GM12878 (cell line): ENCODE measurements around the gene HUNK. TPM values are rescaled to one million over a fixed set of nuclear protein-coding genes. Genes with fewer than 3 reads are reported as not detected.

Source experiments
- ATAC-seq: fragments of 200-7000 bp; cut with Tn5 transposase; 3 replicates; pipeline ENCODE4 v1.9.1; 2020; ENCODE audit warnings: mild to moderate bottlenecking, moderate library complexity
- BruUV-seq: library from RNA; stranded (reverse); fragments of 400-500 nt; replicated peaks from 2 replicates; lab custom pipeline; 2021; lab: Mats Ljungman, UMichigan
- CTCF ChIA-PET: fragments of 300-600 bp; sonication (Branson Sonifier 250); formaldehyde crosslinking; extraction: SDS; loops from one replicate; lab custom pipeline; 2021; ENCODE audit warnings: inconsistent platforms; lab: Yijun Ruan, JAX
- POLR2A ChIA-PET: fragments of 350-600 bp; formaldehyde crosslinking; extraction: SDS; loops from one replicate; lab custom pipeline; 2021; ENCODE audit warnings: inconsistent platforms; lab: Charles Lee
- RAD21 ChIA-PET: fragments of 300-600 bp; sonication (Branson Sonifier 250); formaldehyde crosslinking; loops from one replicate; lab custom pipeline; 2023; ENCODE audit warnings: antibody characterized with exemption; ENCODE audit not compliant: unreplicated experiment; lab: Charles Lee
- SMC1A ChIA-PET: fragments of 300-600 bp; sonication (Branson Sonifier 250); formaldehyde crosslinking; loops from one replicate; lab custom pipeline; 2023; ENCODE audit not compliant: unreplicated experiment, uncharacterized antibody; lab: Charles Lee
- DNase-seq: peaks from one replicate; pipeline ENCODE4 v3.0.0-alpha.2; 2011; ENCODE audit warnings: low read depth, low spot score
- FAIRE-seq: peaks from 3 replicates; lab custom pipeline; 2011; peaks lifted over from hg19 to GRCh38; lab: Jason Lieb, UNC
- H2AFZ ChIP-seq: 2 replicates; pipeline ENCODE4 v1.6.0; 2011; ENCODE audit warnings: low read depth, low read length, control low read depth; ENCODE audit not compliant: control insufficient read depth
- H3K27ac ChIP-seq: 2 replicates; pipeline ENCODE4 v1.5.1; 2011; ENCODE audit warnings: control low read depth; ENCODE audit not compliant: control insufficient read depth, insufficient read depth
- H3K27me3 ChIP-seq, 2 experiments: replicated peaks in 1 of 2; 2 replicates each; pipeline versions ENCODE4 v1.6.0 to v1.6.1; 2011; ENCODE audit warnings: low read length in 1 of 2; ENCODE audit not compliant: control insufficient read depth in 2 of 2, insufficient read depth in 2 of 2
- H3K36me3 ChIP-seq, 2 experiments: 2 replicates each; pipeline ENCODE4 v1.5.1; 2011; ENCODE audit warnings: low read length in 1 of 2; ENCODE audit not compliant: control insufficient read depth in 2 of 2, insufficient read depth in 2 of 2
- H3K4me1 ChIP-seq: 2 replicates; pipeline ENCODE4 v1.6.1; 2011; ENCODE audit warnings: mild to moderate bottlenecking, low read length, moderate library complexity, mixed read lengths; ENCODE audit not compliant: control insufficient read depth, insufficient read depth
- H3K4me2 ChIP-seq: 2 replicates; pipeline ENCODE4 v1.6.0; 2011; ENCODE audit warnings: control low read depth; ENCODE audit not compliant: control insufficient read depth, insufficient read depth
- H3K4me3 ChIP-seq: fragments of 200-600 bp; sonication (generic); 2 replicates; pipeline ENCODE4 v1.5.1; 2016
- H3K79me2 ChIP-seq: 2 replicates; pipeline ENCODE4 v1.6.0; 2011; ENCODE audit warnings: low read length; ENCODE audit not compliant: control insufficient read depth, insufficient read depth
- H3K9ac ChIP-seq: 2 replicates; pipeline ENCODE4 v1.8.0; 2011; ENCODE audit warnings: low read length, control low read depth, mixed read lengths; ENCODE audit not compliant: control insufficient read depth, insufficient read depth
- H3K9me3 ChIP-seq: replicated peaks from 3 replicates; pipeline ENCODE4 v1.5.1; 2011; ENCODE audit warnings: mild to moderate bottlenecking, low read length; ENCODE audit not compliant: control insufficient read depth, insufficient read depth
- H4K20me1 ChIP-seq: 2 replicates; pipeline ENCODE4 v1.6.0; 2011; ENCODE audit not compliant: control insufficient read depth, insufficient read depth
- ASH2L ChIP-seq: fragments of 300-600, 200-600 bp; sonication (generic); IDR thresholded peaks from 2 replicates; pipeline ENCODE4 v1.6.1; 2017; ENCODE audit warnings: low read depth, mild to moderate bottlenecking, borderline replicate concordance
- BACH1 ChIP-seq: fragments of 450-650 bp; IDR thresholded peaks from 2 replicates; pipeline ENCODE4 v1.6.1; 2017; ENCODE audit warnings: mild to moderate bottlenecking, borderline replicate concordance
- BCL11A ChIP-seq: IDR thresholded peaks from 2 replicates; pipeline ENCODE4 v1.6.1; 2011; ENCODE audit warnings: low read depth, low read length
- BRCA1 ChIP-seq: IDR thresholded peaks from 2 replicates; pipeline ENCODE4 v1.6.1; 2011; ENCODE audit warnings: low read depth, low read length, improper control_type of control experiment
- CBFB ChIP-seq: IDR thresholded peaks from 2 replicates; pipeline ENCODE4 v1.6.1; 2016; ENCODE audit warnings: antibody characterized with exemption, low read depth
- CEBPZ ChIP-seq: fragments of 150-350 bp; IDR thresholded peaks from 2 replicates; pipeline ENCODE4 v1.6.1; 2016; ENCODE audit warnings: low read depth, low read length
- FOXK2 ChIP-seq: fragments of 450-650 bp; IDR thresholded peaks from 2 replicates; pipeline ENCODE4 v1.6.1; 2017; ENCODE audit warnings: mild to moderate bottlenecking, moderate library complexity
- HCFC1 ChIP-seq: fragments of 150-350 bp; IDR thresholded peaks from 2 replicates; pipeline ENCODE4 v1.6.1; 2014; ENCODE audit warnings: low read length
- NR2C2 ChIP-seq: IDR thresholded peaks from 2 replicates; pipeline ENCODE4 v1.6.1; 2011; ENCODE audit warnings: borderline replicate concordance, low read depth; ENCODE audit not compliant: control insufficient read depth, insufficient read length
- PRDM15 ChIP-seq: fragments of 450-650 bp; formaldehyde crosslinking; IDR thresholded peaks from 2 replicates; pipeline ENCODE4 v1.4.0; 2020; ENCODE audit warnings: mild to moderate bottlenecking, moderate library complexity
- RAD51 ChIP-seq: fragments of 450-650 bp; IDR thresholded peaks from 2 replicates; pipeline ENCODE4 v1.6.1; 2016; ENCODE audit warnings: moderate library complexity, mild to moderate bottlenecking, inconsistent platforms
- SREBF1 ChIP-seq: IDR thresholded peaks from 2 replicates; pipeline ENCODE4 v1.6.1; 2012; ENCODE audit warnings: mild to moderate bottlenecking, low read length
- SRF ChIP-seq, 2 experiments: IDR thresholded peaks; 2 replicates each; pipeline ENCODE4 v1.6.1; 2011; ENCODE audit warnings: low read depth in 2 of 2, low read length in 2 of 2, mild to moderate bottlenecking in 1 of 2, moderate library complexity in 1 of 2
- SUZ12 ChIP-seq: fragments of 200-600 bp; sonication (generic); IDR thresholded peaks from one replicate; pipeline ENCODE4 v1.6.1; 2018; ENCODE audit warnings: antibody characterized with exemption, mild to moderate bottlenecking; ENCODE audit not compliant: unreplicated experiment
- TBL1XR1 ChIP-seq: IDR thresholded peaks from 2 replicates; pipeline ENCODE4 v1.6.1; 2012; ENCODE audit warnings: low read depth, low read length, improper control_type of control experiment
- TCF12 ChIP-seq: IDR thresholded peaks from 2 replicates; pipeline ENCODE4 v1.6.1; 2011; ENCODE audit warnings: low read depth, mild to moderate bottlenecking, low read length
- TCF7 ChIP-seq: IDR thresholded peaks from 2 replicates; pipeline ENCODE4 v1.6.1; 2014; ENCODE audit warnings: antibody characterized with exemption, borderline replicate concordance
- ZNF622 ChIP-seq: fragments of 450-650 bp; IDR thresholded peaks from 2 replicates; pipeline ENCODE4 v1.6.1; 2017; ENCODE audit warnings: mild to moderate bottlenecking, inconsistent platforms
- WGBS: methylation state at CpG from one replicate; pipeline ENCODE4 v1.1.6; 2016; ENCODE audit warnings: low lambda C conversion rate; ENCODE audit not compliant: insufficient replicate concordance, insufficient coverage; ENCODE audit errors: missing lambda C conversion rate; 5-methylcytosine and 5-hydroxymethylcytosine counted together
- in situ Hi-C: fragments of 300-500 bp; cut with MboI; formaldehyde crosslinking; loops from 9 replicates; pipeline ENCODE4 v1.14.3; 2018; ENCODE audit warnings: mixed read lengths
- intact Hi-C: fragments of 100-400 bp; cut with micrococcal nuclease; formaldehyde crosslinking; loops from one replicate; pipeline ENCODE4 v1.14.2; 2022; ENCODE audit not compliant: unreplicated experiment
- polyA plus RNA-seq, 11 experiments: library from polyadenylated mRNA; depleted of rRNA in 4 of 11; unstranded in 6 of 11; stranded (reverse) in 5 of 11; fragments of >200 nt; fragmentation: Nextera tagmentation in 4 of 11; fragmentation: Illumina TruSeq in 1 of 11; extraction: Ambion mirVana in 4 of 11; extraction: Trizol in 1 of 11; gene quantifications; 1 replicate in 1 of 11; 2 replicates in 10 of 11; pipeline versions ENCODE4 v1.2.1 to v1.2.3, GENCODE V29; 2011 to 2016; ENCODE audit warnings: inconsistent platforms in 2 of 11, missing spikeins in 2 of 11, low read depth in 1 of 11
- total RNA-seq, 4 experiments: library from RNA; depleted of rRNA in 3 of 4; stranded (reverse); fragments of >200 nt in 3 of 4; fragmentation: Illumina TruSeq in 1 of 4; extraction: Trizol in 1 of 4; gene quantifications; 2 replicates each; pipeline versions ENCODE4 v1.2.1 to v1.2.3, GENCODE V29; 2013 to 2021

HUNK gene
- total and polyA plus RNA-seq, 10 of the 15 experiments (the other 5 are each of a cell fraction or from before 2014, with no cell fraction given), result under 0.01 to 0.14 (median 0.03) TPM; not detected in 7

GRCh38 chr21:32018381-32018780 lies 145.6 kb downstream of the HUNK start:
- no peaks in the 10 kb centered on the region for H3K27me3 ChIP-seq
- in situ Hi-C loops (no loop called here), intact Hi-C loops (no loop called here)
- no peaks in the 10 kb centered on the region; the same call in 2 of the 3 replicates for H3K9me3 ChIP-seq
- no peak overlapping the region for H3K4me2 ChIP-seq
- no peak overlapping the region for H3K9ac ChIP-seq
- peaks cover 3% of the 10 kb centered on the region; the same call in 1 of the 2 replicates for H3K4me1 ChIP-seq
- RAD21 ChIA-PET, result no interaction called here
- SMC1A ChIA-PET, result no interaction called here
- no TSS peak for BruUV-seq
- no peak overlapping the region for H3K4me3 ChIP-seq
- POLR2A ChIA-PET, result no interaction called here
- 21% methylated on average over 3 of the region's 3 CpGs for WGBS
- H3K36me3 ChIP-seq, result no peaks in the 10 kb centered on the region
- no peak overlapping the region for H2AFZ ChIP-seq
- H3K79me2 ChIP-seq, result no peaks in the 10 kb centered on the region
- DNase-seq (no peak), FAIRE-seq (no peak), ATAC-seq (no peak)
- no peak overlapping the region for H3K27ac ChIP-seq
- CTCF ChIA-PET, result no interaction called here
- H4K20me1 ChIP-seq, result no peaks in the 10 kb centered on the region
- TF ChIP-seq TBL1XR1, result no peak
- TF ChIP-seq ASH2L, result no peak
- no peak for TF ChIP-seq SREBF1
- TF ChIP-seq SUZ12, result no peak
- TF ChIP-seq CEBPZ, result no peak
- TF ChIP-seq TCF12, result no peak
- no peak for TF ChIP-seq SRF (IDR thresholded peaks at IDR 0.05; ENCODE audit: low read depth in 2 of 2, low read length in 2 of 2)
- no peak for TF ChIP-seq CBFB
- no peak for TF ChIP-seq RAD51
- TF ChIP-seq HCFC1, result no peak
- TF ChIP-seq BRCA1, result no peak
- TF ChIP-seq FOXK2, result no peak
- TF ChIP-seq ZNF622, result no peak
- TF ChIP-seq BACH1, result no peak
- TF ChIP-seq PRDM15, result no peak
- no peak for TF ChIP-seq TCF7
- TF ChIP-seq NR2C2, result no peak
- TF ChIP-seq BCL11A, result no peak
